H1 (cell line): ENCODE results near the gene PDIA5. TPM values are rescaled to one million over a fixed set of nuclear protein-coding genes. Genes with fewer than 3 reads are reported as not detected.

ENCODE experiments used
- CHD7 ChIP-seq: fragments of 300-600 bp; sonication (generic); IDR thresholded peaks from 2 replicates; pipeline ENCODE4 v1.7.1; 2012; ENCODE audit warnings: low read length, moderate library complexity, mild to moderate bottlenecking, inconsistent platforms; ENCODE audit not compliant: insufficient replicate concordance
- KDM1A ChIP-seq: fragments of 200-600, 300-600 bp; sonication (generic); IDR thresholded peaks from 2 replicates; pipeline ENCODE4 v1.7.1; 2016; ENCODE audit warnings: mild to moderate bottlenecking, low read length, borderline replicate concordance
- RAD21 ChIP-seq, 2 experiments: IDR thresholded peaks in 1 of 2; conservative IDR thresholded peaks in 1 of 2; 2 replicates each; pipeline ENCODE4 v1.6.1; 2011; ENCODE audit warnings: low read depth in 2 of 2, low read length in 2 of 2, improper control_type of control experiment in 1 of 2, inconsistent platforms in 1 of 2, mild to moderate bottlenecking in 1 of 2, moderate library complexity in 1 of 2
- SUZ12 ChIP-seq: fragments of 200-600 bp; sonication (generic); IDR thresholded peaks from 2 replicates; pipeline ENCODE4 v1.6.1; 2012; ENCODE audit warnings: mild to moderate bottlenecking, inconsistent platforms, low read length, moderate library complexity, mixed read lengths
- polyA plus RNA-seq, 7 experiments: library from polyadenylated mRNA; depleted of rRNA in 3 of 7; stranded (reverse) in 5 of 7; unstranded in 2 of 7; fragments of >200 nt in 5 of 7; fragments of 200-250 nt in 2 of 7; gene quantifications; 1 replicate in 5 of 7; 2 replicates in 1 of 7; 4 replicates in 1 of 7; pipeline versions ENCODE4 v1.2.1 to v1.2.3, GENCODE V29; 2011 to 2013; ENCODE audit warnings: missing spikeins in 2 of 7, mixed read lengths in 2 of 7
- total RNA-seq: library from RNA; stranded (reverse); fragmentation: NEBNext Ultra II Directional; extraction: Animal tissue kit (Norgen Biotek cat#: 25700); gene quantifications from 2 replicates; pipeline ENCODE4 v1.2.1, GENCODE V29; 2021

The PDIA5 gene
- total and polyA plus RNA-seq, 2 of the 8 experiments (the other 6 are each of a cell fraction or from before 2014, with no cell fraction given) = 18.2 to 32.8 TPM

DNA sequence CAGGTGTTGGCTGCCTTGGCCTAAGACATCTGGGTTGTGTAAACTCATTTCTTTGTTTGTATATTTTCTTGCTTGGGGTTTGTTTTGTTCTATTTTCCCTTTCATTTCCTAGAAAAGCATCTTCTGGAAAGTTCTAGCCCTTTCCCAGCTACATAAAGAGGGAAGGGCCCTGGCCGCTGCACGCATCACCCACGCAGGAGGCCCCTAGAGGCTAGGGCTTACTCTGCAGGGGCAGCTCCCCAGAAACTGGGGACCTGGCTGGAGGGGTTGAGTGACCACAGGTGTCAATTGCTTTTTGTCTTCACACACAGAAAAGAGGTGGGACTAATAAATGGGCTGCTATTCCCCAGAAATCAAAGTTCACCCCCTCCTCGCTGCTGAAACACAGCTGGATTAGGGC, 52.6 kb downstream of the PDIA5 start (continued):
- no peak for TF ChIP-seq CHD7
- peak in 1 of 2 experiments; percentile 17; a peak in 1 of 4 replicates for TF ChIP-seq RAD21 (IDR thresholded peaks at IDR 0.05 in 1 of 2, conservative IDR thresholded peaks at IDR 0.05 in 1 of 2; ENCODE audit: low read depth in 2 of 2, low read length in 2 of 2)
- TF ChIP-seq SUZ12 = no peak
- TF ChIP-seq KDM1A = no peak
